H7 (cell line): Measurements from ENCODE around the gene PHOX2A. TPM values are rescaled to one million over a fixed set of nuclear protein-coding genes. Genes with fewer than 3 reads are reported as not detected.
"Not testable (repeated sequence)": the region's sequence is repeated elsewhere in the genome, so short reads cannot be mapped to it uniquely, and the experiment has no call there.

Experiments
- DNase-seq: peaks from one replicate; pipeline ENCODE4 v3.0.0; 2012
- H3K27me3 ChIP-seq: 2 replicates; pipeline ENCODE4 v1.6.0; 2011; ENCODE audit warnings: mild to moderate bottlenecking, low read length; ENCODE audit not compliant: control insufficient read depth, insufficient read depth
- H3K36me3 ChIP-seq: replicated peaks from 2 replicates; pipeline ENCODE4 v1.5.1; 2011; ENCODE audit warnings: low read length; ENCODE audit not compliant: control insufficient read depth, insufficient read depth
- H3K4me3 ChIP-seq: 2 replicates; pipeline ENCODE4 v1.5.1; 2011; ENCODE audit warnings: low read depth, mild to moderate bottlenecking, control low read depth, low read length, moderate library complexity; ENCODE audit not compliant: insufficient read depth
- total RNA-seq: library from RNA; depleted of rRNA; stranded (reverse); fragments of >200 nt; shearing (Covaris generic); gene quantifications from 2 replicates; pipeline ENCODE4 v1.2.3, GENCODE V29; 2014; rRNA removed

PHOX2A gene
- total RNA-seq, 1 experiment from 2014 or later, result 2.5 TPM

- DNase-seq, H3K27me3 ChIP-seq, H3K36me3 ChIP-seq, H3K4me3 ChIP-seq: not testable (repeated sequence)
Measured at GRCh38 chr11:72206794-72207193, 37.2 kb downstream of the PHOX2A start.

DNA sequence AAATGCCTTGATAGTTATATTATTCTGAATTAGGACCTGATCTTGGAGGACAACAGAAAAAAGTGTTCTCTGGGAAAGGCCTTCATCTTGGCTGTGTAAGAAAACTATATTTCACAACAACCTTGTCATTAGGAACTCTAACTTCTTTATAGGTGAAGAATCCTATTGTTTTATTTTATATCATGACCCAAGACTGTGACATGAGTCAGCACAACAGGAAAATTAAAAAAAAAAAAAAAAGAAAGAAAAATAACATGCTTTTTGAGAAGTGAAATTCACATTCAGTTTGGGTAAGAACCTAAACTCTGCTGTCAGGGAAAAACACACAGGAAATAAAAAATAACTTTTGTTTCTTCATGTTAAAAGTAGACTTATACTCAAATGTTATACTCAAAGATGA, 39.1 kb downstream of the PHOX2A start:
- H3K4me3 ChIP-seq, result no peak overlapping the region
- DNase-seq, result no peak
- H3K27me3 ChIP-seq, result no peaks in the 10 kb centered on the region

GRCh38 chr11:72203163-72203562, 40.8 kb downstream of the PHOX2A start:
- DNase-seq, result no peak
- no peaks in the 10 kb centered on the region for H3K27me3 ChIP-seq
- H3K4me3 ChIP-seq, result no peak overlapping the region
- no peaks in the 10 kb centered on the region for H3K36me3 ChIP-seq

More for the DNA sequence above, 39.1 kb downstream of the PHOX2A start:
- H3K36me3 ChIP-seq, result no peaks in the 10 kb centered on the region

DNA sequence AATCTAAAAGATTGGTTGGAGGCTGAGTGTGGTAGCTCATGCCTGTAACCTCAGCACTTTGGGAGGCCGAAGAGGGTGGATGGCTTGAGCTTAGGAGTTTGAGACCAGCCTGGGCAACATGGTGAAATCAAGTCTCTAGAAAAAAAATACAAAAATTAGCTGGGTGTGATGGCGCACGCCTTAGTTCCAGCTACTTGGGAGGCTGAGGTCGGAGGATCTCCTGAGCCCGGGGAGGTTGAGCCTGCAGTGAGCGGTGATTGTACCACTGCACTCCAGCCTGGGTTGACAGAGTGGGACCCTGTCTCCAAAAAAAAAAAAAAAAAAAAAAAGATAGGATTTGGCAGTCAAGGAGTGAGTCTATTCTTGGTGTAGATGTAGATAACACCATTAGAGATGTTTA, 41.4 kb downstream of the PHOX2A start:
- DNase-seq, result no peak
- no peaks in the 10 kb centered on the region for H3K36me3 ChIP-seq
- no peaks in the 10 kb centered on the region for H3K27me3 ChIP-seq
- H3K4me3 ChIP-seq, result no peak overlapping the region

DNA sequence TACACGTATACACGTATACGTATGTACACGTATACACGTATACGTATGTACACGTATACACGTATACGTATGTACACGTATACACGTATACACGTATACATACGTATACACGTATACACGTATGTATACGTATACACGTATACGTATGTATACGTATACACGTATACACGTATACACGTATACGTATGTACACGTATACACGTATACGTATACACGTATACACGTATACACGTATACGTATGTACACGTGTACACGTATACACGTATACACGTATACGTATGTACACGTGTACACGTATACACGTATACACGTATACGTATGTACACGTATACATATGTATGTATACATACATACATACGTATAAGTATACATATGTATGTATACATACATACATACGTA, 42.5 kb downstream of the PHOX2A start:
- DNase-seq, H3K27me3 ChIP-seq, H3K36me3 ChIP-seq, H3K4me3 ChIP-seq: not testable (repeated sequence)

GRCh38 chr11:72195518-72196270, 48.3 kb downstream of the PHOX2A start:
- DNase-seq, result no peak
- H3K4me3 ChIP-seq, result no peak overlapping the region
- H3K27me3 ChIP-seq, result no peaks in the 10 kb centered on the region; the same call in 1 of the 2 replicates
- H3K36me3 ChIP-seq, result no peaks in the 10 kb centered on the region

GRCh38 chr11:72191961-72192381, 52.0 kb downstream of the PHOX2A start, which contains the start of gene FOLR1:
Gene FOLR1 (plus strand): TSS chr11:72192140. CDS start chr11:72192174, 34 bp downstream.
- H3K36me3 ChIP-seq, result no peaks in the 10 kb centered on the region
- H3K4me3 ChIP-seq, result no peak within 1 kb of the TSS
- DNase-seq, result peak; percentile 67
- H3K27me3 ChIP-seq, result no peaks in the 10 kb centered on the region; the same call in 1 of the 2 replicates

- DNase-seq, result no peak
- H3K4me3 ChIP-seq, result no peak overlapping the region
- H3K36me3 ChIP-seq, result no peaks in the 10 kb centered on the region
- H3K27me3 ChIP-seq, result no peaks in the 10 kb centered on the region; the same call in 1 of the 2 replicates
Measured at GRCh38 chr11:72190631-72191071, 53.3 kb downstream of the PHOX2A start.

- H3K36me3 ChIP-seq, result no peaks in the 10 kb centered on the region
- no peak for DNase-seq
- no peaks in the 10 kb centered on the region for H3K27me3 ChIP-seq
- H3K4me3 ChIP-seq, result no peak overlapping the region
Measured at GRCh38 chr11:72189455-72190250, 54.3 kb downstream of the PHOX2A start.

Other genes starting within 250 kb of the PHOX2A start
- gene IL18BP, start 245.3 kb downstream of the PHOX2A start, total RNA-seq, result 3.1 and 4.5 TPM in 2 replicates
- 97.5 and 125 TPM in 2 replicates for gene NUMA1, start 163.6 kb downstream of the PHOX2A start, total RNA-seq
- 4.2 and 6.7 TPM in 2 replicates for gene LRRC51, start 163.3 kb downstream of the PHOX2A start, total RNA-seq
- 97.8 and 114 TPM in 2 replicates for gene LAMTOR1, start 140.9 kb downstream of the PHOX2A start, total RNA-seq
- 0.14 TPM in 1 of 2 replicates, not detected in the other for gene TOMT, start 138.3 kb downstream of the PHOX2A start, total RNA-seq
- gene ANAPC15, start 131.5 kb downstream of the PHOX2A start, total RNA-seq, result 50.0 and 62.6 TPM in 2 replicates
- not detected in 2 replicates for gene FOLR3, start 108.5 kb downstream of the PHOX2A start, total RNA-seq
- 0.41 and 1.3 TPM in 2 replicates for gene FOLR1, start 52.0 kb downstream of the PHOX2A start, total RNA-seq
- gene FOLR2, start 27.4 kb downstream of the PHOX2A start, total RNA-seq, result not detected in 2 replicates
- gene INPPL1, start 19.4 kb downstream of the PHOX2A start, total RNA-seq, result 98.6 and 109 TPM in 2 replicates
- gene CLPB, start 190.4 kb upstream of the PHOX2A start, total RNA-seq, result 27.1 and 32.4 TPM in 2 replicates